Uterus (tissue), 2 donors: Measurements from ENCODE around the gene PYCARD.

ENCODE experiments used
- POLR2A ChIP-seq, 2 donors: fragments of 450-650 bp; IDR thresholded peaks; one replicate each; pipeline ENCODE4 v1.6.1; 2016; ENCODE audit warnings: antibody characterized with exemption in 2 of 2, mild to moderate bottlenecking in 1 of 2, moderate library complexity in 1 of 2
- TF ChIP-seq, protein P1 (sequence below), 4 experiments: fragments of 200-600 bp in 2 of 4; fragments of 450-650 bp in 2 of 4; sonication (generic) in 2 of 4; IDR thresholded peaks; one replicate each; pipeline ENCODE4 v1.5.1; 2016 to 2019; ENCODE audit warnings: antibody characterized with exemption in 4 of 4, mild to moderate bottlenecking in 2 of 4, moderate library complexity in 1 of 4

DNA sequence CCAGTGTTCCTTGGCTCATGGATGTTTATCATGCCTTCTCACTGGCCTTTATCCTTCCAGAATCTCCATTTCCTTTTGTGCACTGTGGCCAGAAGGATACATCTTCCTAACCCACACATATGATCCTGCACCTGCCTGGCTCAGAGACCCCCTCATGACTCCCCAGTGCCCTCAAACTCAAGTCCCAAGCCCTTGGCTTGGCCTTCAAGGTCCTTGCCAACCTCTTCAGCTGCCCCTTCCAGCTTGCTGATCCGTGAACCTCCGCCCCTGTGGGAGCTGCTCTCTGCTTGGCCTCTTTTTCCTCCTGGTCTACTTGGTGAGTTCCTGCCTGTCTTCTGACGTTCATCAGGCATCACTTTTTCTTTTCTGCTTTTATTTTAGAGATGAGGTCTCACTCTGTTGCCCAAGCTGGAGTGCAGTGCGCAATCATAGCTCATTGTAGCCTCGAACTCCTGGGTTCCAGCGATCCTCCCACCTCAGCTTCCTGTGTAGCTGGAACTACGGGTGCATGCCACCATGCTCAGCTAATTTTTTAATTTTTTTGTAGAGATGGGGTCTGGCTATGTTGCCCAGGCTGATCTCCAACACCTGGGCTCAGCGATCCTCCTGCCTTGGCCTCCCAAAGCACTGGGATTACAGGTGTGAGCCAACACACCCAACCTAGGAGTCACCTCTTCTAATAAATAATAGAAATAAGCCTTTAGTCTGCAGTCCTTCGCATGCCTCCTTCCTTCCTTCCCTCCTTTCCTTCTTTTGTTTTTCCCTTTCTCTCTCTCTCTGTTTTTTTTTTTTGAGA lies 2.5 kb upstream of the PYCARD start:
- TF ChIP-seq POLR2A (IDR thresholded peaks at IDR 0.05) = no peak
- TF ChIP-seq, protein P1, sequence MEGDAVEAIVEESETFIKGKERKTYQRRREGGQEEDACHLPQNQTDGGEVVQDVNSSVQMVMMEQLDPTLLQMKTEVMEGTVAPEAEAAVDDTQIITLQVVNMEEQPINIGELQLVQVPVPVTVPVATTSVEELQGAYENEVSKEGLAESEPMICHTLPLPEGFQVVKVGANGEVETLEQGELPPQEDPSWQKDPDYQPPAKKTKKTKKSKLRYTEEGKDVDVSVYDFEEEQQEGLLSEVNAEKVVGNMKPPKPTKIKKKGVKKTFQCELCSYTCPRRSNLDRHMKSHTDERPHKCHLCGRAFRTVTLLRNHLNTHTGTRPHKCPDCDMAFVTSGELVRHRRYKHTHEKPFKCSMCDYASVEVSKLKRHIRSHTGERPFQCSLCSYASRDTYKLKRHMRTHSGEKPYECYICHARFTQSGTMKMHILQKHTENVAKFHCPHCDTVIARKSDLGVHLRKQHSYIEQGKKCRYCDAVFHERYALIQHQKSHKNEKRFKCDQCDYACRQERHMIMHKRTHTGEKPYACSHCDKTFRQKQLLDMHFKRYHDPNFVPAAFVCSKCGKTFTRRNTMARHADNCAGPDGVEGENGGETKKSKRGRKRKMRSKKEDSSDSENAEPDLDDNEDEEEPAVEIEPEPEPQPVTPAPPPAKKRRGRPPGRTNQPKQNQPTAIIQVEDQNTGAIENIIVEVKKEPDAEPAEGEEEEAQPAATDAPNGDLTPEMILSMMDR (IDR thresholded peaks at IDR 0.05) = no peak
